Osteocyte (in vitro differentiated cells): Measurements from ENCODE around the gene MARCHF10. TPM values are rescaled to one million over a fixed set of nuclear protein-coding genes. Genes with fewer than 3 reads are reported as not detected.
A peak's percentile ranks its signal among the peaks of the same experiment; 100 is the strongest.

Experiments used
- DNase-seq: peaks from one replicate; pipeline ENCODE4 v3.0.0; 2021; ENCODE audit warnings: mixed read lengths; ENCODE audit not compliant: unreplicated experiment; ENCODE audit errors: extremely low spot score
- H3K27ac Mint-ChIP-seq: one replicate; pipeline ENCODE4 v1.8.0; 2021; ENCODE audit warnings: mild to moderate bottlenecking, mixed read lengths; ENCODE audit not compliant: unreplicated experiment
- H3K27me3 Mint-ChIP-seq: one replicate; pipeline ENCODE4 v1.8.0; 2021; ENCODE audit warnings: mixed read lengths; ENCODE audit not compliant: unreplicated experiment
- H3K36me3 Mint-ChIP-seq: one replicate; pipeline ENCODE4 v1.8.0; 2021; ENCODE audit warnings: mixed read lengths; ENCODE audit not compliant: unreplicated experiment
- H3K4me1 Mint-ChIP-seq: one replicate; pipeline ENCODE4 v1.8.0; 2021; ENCODE audit warnings: mixed read lengths; ENCODE audit not compliant: unreplicated experiment
- H3K4me3 Mint-ChIP-seq: one replicate; pipeline ENCODE4 v1.8.0; 2021; ENCODE audit warnings: mild to moderate bottlenecking, moderate library complexity, mixed read lengths; ENCODE audit not compliant: unreplicated experiment
- H3K9me3 Mint-ChIP-seq: one replicate; pipeline ENCODE4 v1.8.0; 2021; ENCODE audit warnings: mixed read lengths; ENCODE audit not compliant: unreplicated experiment
- CTCF ChIP-seq: fragments of 200-600 bp; sonication (generic); IDR thresholded peaks from 2 replicates; pipeline ENCODE4 v1.5.0; 2021; ENCODE audit warnings: antibody characterized with exemption, mild to moderate bottlenecking, moderate library complexity
- total RNA-seq: library from RNA; stranded (reverse); gene quantifications from 2 replicates; pipeline ENCODE4 v1.2.1, GENCODE V29; 2021

MARCHF10 gene
- total RNA-seq, 1 donor from 2014 or later: not detected

GRCh38 chr17:62800585-62800984, 7.5 kb downstream of the MARCHF10 start:
- Mint-ChIP-seq H3K9me3 (no peaks in the 10 kb centered on the region), H3K4me3 (no peak overlapping the region), H3K27ac (no peak overlapping the region), H3K27me3 (peaks cover 3% of the 10 kb centered on the region), H3K36me3 (no peaks in the 10 kb centered on the region), H3K4me1 (peaks cover 7% of the 10 kb centered on the region)
- no peak for DNase-seq
- TF ChIP-seq CTCF: no peak

GRCh38 chr17:62797959-62798358, 10.2 kb downstream of the MARCHF10 start:
- H3K27ac Mint-ChIP-seq: no peak overlapping the region
- H3K36me3 Mint-ChIP-seq: no peaks in the 10 kb centered on the region
- no peaks in the 10 kb centered on the region for H3K9me3 Mint-ChIP-seq
- no peak for TF ChIP-seq CTCF
- H3K4me3 Mint-ChIP-seq: no peak overlapping the region
- no peak for DNase-seq
- H3K27me3 Mint-ChIP-seq: peaks cover 3% of the 10 kb centered on the region
- peaks cover 7% of the 10 kb centered on the region for H3K4me1 Mint-ChIP-seq

- H3K36me3 Mint-ChIP-seq: no peaks in the 10 kb centered on the region
- no peaks in the 10 kb centered on the region for H3K9me3 Mint-ChIP-seq
- no peak overlapping the region for H3K27ac Mint-ChIP-seq
- H3K4me3 Mint-ChIP-seq: no peak overlapping the region
- peaks cover 17% of the 10 kb centered on the region for H3K4me1 Mint-ChIP-seq
- no peak for TF ChIP-seq CTCF
- no peak for DNase-seq
- H3K27me3 Mint-ChIP-seq: no peaks in the 10 kb centered on the region
Measured at GRCh38 chr17:62796291-62796690, 11.8 kb downstream of the MARCHF10 start.

- H3K4me1 Mint-ChIP-seq: peaks cover 31% of the 10 kb centered on the region
- no peak for TF ChIP-seq CTCF
- peak overlapping the region; percentile 5 for H3K27ac Mint-ChIP-seq
- no peak overlapping the region for H3K4me3 Mint-ChIP-seq
- DNase-seq: no peak
- H3K36me3 Mint-ChIP-seq: no peaks in the 10 kb centered on the region
- no peaks in the 10 kb centered on the region for H3K27me3 Mint-ChIP-seq
- no peaks in the 10 kb centered on the region for H3K9me3 Mint-ChIP-seq
Measured at GRCh38 chr17:62794666-62794971, 13.5 kb downstream of the MARCHF10 start.

- Mint-ChIP-seq H3K27me3 (no peaks in the 10 kb centered on the region), H3K36me3 (no peaks in the 10 kb centered on the region), H3K4me1 (peaks cover 35% of the 10 kb centered on the region), H3K4me3 (no peak overlapping the region), H3K27ac (peak overlapping the region; percentile 5), H3K9me3 (no peaks in the 10 kb centered on the region)
- no peak for DNase-seq
- no peak for TF ChIP-seq CTCF
Measured at GRCh38 chr17:62793919-62794665, 14.0 kb downstream of the MARCHF10 start.
